Measurements from ENCODE around the gene MED27. TPM values are rescaled to one million over a fixed set of nuclear protein-coding genes. Genes with fewer than 3 reads are reported as not detected.

The MED27 gene
- total and polyA plus RNA-seq, 7 donors, result 11.9 to 19.7 (median 15.6) TPM

GRCh38 chr9:132026932-132027585 lies 52.6 kb downstream of the MED27 start:
- no peaks in the 10 kb centered on the region for H3K27me3 ChIP-seq
- no peak for DNase-seq
- no peaks in the 10 kb centered on the region for H3K36me3 ChIP-seq
- intact Hi-C loops (cut with DNase I), result no loop called here
- no peak overlapping the region for H3K4me3 ChIP-seq
- H3K27ac ChIP-seq, result no peak overlapping the region
- H3K4me1 ChIP-seq, result peaks cover 0 to 15% (median 9%) of the 10 kb centered on the region in 4 donors
- no peak for TF ChIP-seq POLR2AphosphoS5 (IDR thresholded peaks at IDR 0.05)
- 91 to 95% methylated on average over 12 of the region's 12 CpGs for WGBS, 2 donors
- H3K9me3 ChIP-seq, result no peaks in the 10 kb centered on the region

GRCh38 chr9:132025766-132026165 lies 53.9 kb downstream of the MED27 start:
- 94 to 97% methylated on average over 3 of the region's 3 CpGs for WGBS, 2 donors
- H3K27ac ChIP-seq, result no peak overlapping the region
- no peaks in the 10 kb centered on the region for H3K36me3 ChIP-seq
- no peak for TF ChIP-seq CTCF (IDR thresholded peaks at IDR 0.05)
- no peak for TF ChIP-seq EP300 (IDR thresholded peaks at IDR 0.05)
- no peak for TF ChIP-seq POLR2AphosphoS5 (IDR thresholded peaks at IDR 0.05)
- TF ChIP-seq POLR2A (IDR thresholded peaks at IDR 0.05), result no peak
- no peak for DNase-seq
- H3K9me3 ChIP-seq, result no peaks in the 10 kb centered on the region
- H3K4me1 ChIP-seq, result peaks cover 0 to 21% (median 14%) of the 10 kb centered on the region in 4 donors
- no peak overlapping the region for H3K4me3 ChIP-seq
- intact Hi-C loops (cut with DNase I), result no loop called here
- no peaks in the 10 kb centered on the region for H3K27me3 ChIP-seq

GRCh38 chr9:132024589-132024988 lies 55.1 kb downstream of the MED27 start:
- TF ChIP-seq CTCF (IDR thresholded peaks at IDR 0.05), result no peak
- TF ChIP-seq POLR2AphosphoS5 (IDR thresholded peaks at IDR 0.05), result no peak
- no peak for TF ChIP-seq EP300 (IDR thresholded peaks at IDR 0.05)
- no peak for TF ChIP-seq POLR2A (IDR thresholded peaks at IDR 0.05)
- Histone ChIP-seq H3K9me3 (no peaks in the 10 kb centered on the region), H3K36me3 (no peaks in the 10 kb centered on the region), H3K4me3 (no peak overlapping the region), H3K4me1 (peaks cover 0 to 17% (median 14%) of the 10 kb centered on the region in 4 donors), H3K27ac (no peak overlapping the region), H3K27me3 (no peaks in the 10 kb centered on the region)
- intact Hi-C loops (cut with DNase I), result no loop called here
- WGBS, 2 donors, result 92 to 93% methylated on average over 7 of the region's 7 CpGs
- DNase-seq, result no peak

GRCh38 chr9:132023419-132024180 lies 56.1 kb downstream of the MED27 start:
- intact Hi-C loops (cut with DNase I), result no loop called here
- Histone ChIP-seq H3K4me3 (no peak overlapping the region), H3K27me3 (no peaks in the 10 kb centered on the region), H3K4me1 (peaks cover 0 to 22% (median 15%) of the 10 kb centered on the region in 4 donors), H3K9me3 (no peaks in the 10 kb centered on the region), H3K27ac (no peak overlapping the region), H3K36me3 (no peaks in the 10 kb centered on the region)
- DNase-seq, result no peak
- TF ChIP-seq POLR2A (IDR thresholded peaks at IDR 0.05) (no peak), CTCF (IDR thresholded peaks at IDR 0.05) (no peak), EP300 (IDR thresholded peaks at IDR 0.05) (no peak), POLR2AphosphoS5 (IDR thresholded peaks at IDR 0.05) (no peak)
- 35 to 72% methylated on average over 5 of the region's 5 CpGs for WGBS, 2 donors

GRCh38 chr9:132020820-132021510 lies 58.7 kb downstream of the MED27 start:
- 59 to 62% methylated on average over 4 of the region's 4 CpGs for WGBS, 2 donors

More at GRCh38 chr9:132020820-132021510, 58.7 kb downstream of the MED27 start:
- intact Hi-C loops (cut with DNase I), result no loop called here
- H3K4me1 ChIP-seq, result peaks cover 0 to 30% (median 8%) of the 10 kb centered on the region in 4 donors
- DNase-seq, result no peak
- no peak overlapping the region for H3K4me3 ChIP-seq
- no peak overlapping the region for H3K27ac ChIP-seq
- no peaks in the 10 kb centered on the region for H3K9me3 ChIP-seq
- no peak for TF ChIP-seq POLR2AphosphoS5 (IDR thresholded peaks at IDR 0.05)
- no peak for TF ChIP-seq POLR2A (IDR thresholded peaks at IDR 0.05)
- TF ChIP-seq CTCF (IDR thresholded peaks at IDR 0.05), result no peak
- TF ChIP-seq EP300 (IDR thresholded peaks at IDR 0.05), result no peak
- H3K27me3 ChIP-seq, result no peaks in the 10 kb centered on the region
- no peaks in the 10 kb centered on the region for H3K36me3 ChIP-seq

Measured in sigmoid colon (tissue), 7 donors.